HG03108 (cell line): ENCODE results near the gene RBM8A.
A peak's percentile ranks its signal among the peaks of the same experiment; 100 is the strongest.
"Not testable (repeated sequence)": the region's sequence is repeated elsewhere in the genome, so short reads cannot be mapped to it uniquely, and the experiment has no call there.

Source experiments
- ATAC-seq: cut with Tn5 transposase; IDR thresholded peaks from one replicate; pipeline ENCODE4 v1.9.1; 2021; ENCODE audit warnings: moderate library complexity; ENCODE audit not compliant: unreplicated experiment

Gene RBM8A

GRCh38 chr1:145956781-145957442 lies 29.6 kb upstream of the RBM8A start:
- no peak for ATAC-seq

- ATAC-seq: no peak
Observed at GRCh38 chr1:145956361-145956760, 29.1 kb upstream of the RBM8A start.

- no peak for ATAC-seq
Observed at GRCh38 chr1:145955436-145955835, 28.2 kb upstream of the RBM8A start.

- no peak for ATAC-seq
Observed at GRCh38 chr1:145953861-145954260, 26.6 kb upstream of the RBM8A start.

- no peak for ATAC-seq
Observed at GRCh38 chr1:145952903-145953302, 25.6 kb upstream of the RBM8A start.

DNA sequence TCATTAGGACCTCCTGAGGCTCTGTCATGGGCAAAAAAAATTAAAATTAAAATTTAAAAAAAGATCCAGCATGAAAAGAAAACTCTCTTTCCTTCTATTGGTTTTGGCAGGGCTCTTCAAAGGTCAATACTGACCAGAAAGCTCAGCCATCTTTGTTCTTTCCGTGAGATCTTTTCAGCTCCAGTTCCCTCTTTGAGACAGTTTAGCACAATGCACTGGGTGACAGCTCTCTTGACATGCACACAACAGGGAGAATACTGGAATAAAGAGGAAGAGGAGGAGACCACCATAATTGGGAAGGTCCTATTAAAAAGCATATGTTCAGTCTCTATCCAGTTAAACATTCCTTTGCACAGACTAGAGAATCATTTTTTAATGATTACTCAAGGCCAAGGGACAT lies 24.2 kb upstream of the RBM8A start:
- no peak for ATAC-seq

GRCh38 chr1:145949219-145949618 lies 21.9 kb upstream of the RBM8A start:
- ATAC-seq: no peak

DNA sequence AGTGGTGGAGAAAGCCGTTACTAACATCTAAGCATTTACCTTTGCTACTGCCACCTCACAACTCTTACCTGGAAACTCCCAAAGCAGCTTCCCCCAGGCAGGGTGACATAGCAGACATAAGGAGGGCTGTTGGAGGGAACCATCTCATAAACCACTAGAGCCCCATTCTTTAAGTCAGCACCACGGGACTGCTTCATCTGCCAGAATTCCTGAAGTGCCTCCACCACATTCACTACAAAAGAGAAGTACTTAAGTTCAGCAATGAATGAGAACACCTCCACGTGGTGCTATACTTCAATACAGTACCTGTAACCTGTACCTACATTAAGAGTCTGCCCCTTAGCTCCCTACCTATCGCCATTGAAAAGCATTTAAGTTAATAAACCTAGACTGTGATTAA lies 20.3 kb upstream of the RBM8A start:
- ATAC-seq: no peak

DNA sequence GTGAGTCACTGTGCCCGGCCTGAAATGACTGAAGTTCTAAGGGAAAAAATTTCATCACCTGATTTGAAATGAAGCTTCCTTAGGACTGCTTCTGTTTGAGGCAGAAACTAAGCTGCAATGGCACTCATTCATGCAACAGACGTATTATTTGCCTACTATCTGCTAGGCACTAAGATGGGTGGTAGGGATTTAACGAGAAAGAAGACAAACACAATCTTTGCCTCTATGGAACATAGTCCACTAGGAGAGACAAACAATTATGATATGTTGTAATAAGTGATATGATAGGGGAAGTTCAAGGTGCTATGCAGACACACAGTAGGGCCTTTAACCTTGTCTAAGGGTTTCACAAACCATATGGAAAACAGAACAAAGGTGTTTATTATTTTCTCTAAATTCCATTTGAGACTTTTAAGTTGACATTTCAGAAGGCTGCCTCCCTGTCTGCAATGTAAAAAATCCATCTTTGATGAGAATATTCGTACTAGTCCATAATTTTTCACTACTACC lies 19.2 kb upstream of the RBM8A start:
- no peak for ATAC-seq

DNA sequence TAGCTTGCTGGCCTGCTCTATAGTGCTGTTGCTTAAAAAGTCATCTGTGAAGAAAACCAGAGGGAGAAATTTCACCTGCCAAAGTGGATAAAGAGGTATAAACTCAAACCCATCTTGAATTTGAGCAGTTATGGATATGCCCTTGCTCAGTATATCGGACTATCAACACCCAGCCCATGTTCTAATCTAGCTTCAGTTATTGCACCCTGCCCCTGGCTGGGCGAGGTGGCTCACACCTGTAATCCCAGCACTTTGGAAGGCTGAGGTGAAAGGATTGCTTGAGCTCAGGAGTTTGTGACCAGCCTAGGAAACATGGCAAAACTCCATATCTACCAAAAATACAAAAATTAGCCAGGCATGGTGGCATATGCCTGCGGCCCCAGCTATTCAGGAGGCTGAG lies 17.2 kb upstream of the RBM8A start:
- ATAC-seq: no peak

DNA sequence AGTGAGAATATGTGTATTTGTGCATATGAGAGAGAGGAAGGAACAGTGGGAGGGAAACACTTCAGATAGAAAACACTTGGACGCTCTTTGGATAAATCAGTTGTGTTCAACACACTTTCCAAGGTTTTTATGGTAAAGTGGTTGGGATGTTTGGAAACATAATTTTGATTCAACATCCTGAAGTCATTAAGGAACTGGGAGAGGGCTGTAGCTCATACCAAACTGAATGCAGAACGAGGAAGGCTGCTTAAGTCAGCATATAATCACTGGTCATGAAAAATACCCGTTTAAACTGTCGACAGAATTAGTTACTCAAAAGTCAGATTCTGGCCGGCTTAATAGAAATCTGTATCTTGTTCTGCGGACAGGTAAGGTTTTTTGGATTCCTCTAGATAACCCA lies 15.6 kb upstream of the RBM8A start:
- no peak for ATAC-seq

DNA sequence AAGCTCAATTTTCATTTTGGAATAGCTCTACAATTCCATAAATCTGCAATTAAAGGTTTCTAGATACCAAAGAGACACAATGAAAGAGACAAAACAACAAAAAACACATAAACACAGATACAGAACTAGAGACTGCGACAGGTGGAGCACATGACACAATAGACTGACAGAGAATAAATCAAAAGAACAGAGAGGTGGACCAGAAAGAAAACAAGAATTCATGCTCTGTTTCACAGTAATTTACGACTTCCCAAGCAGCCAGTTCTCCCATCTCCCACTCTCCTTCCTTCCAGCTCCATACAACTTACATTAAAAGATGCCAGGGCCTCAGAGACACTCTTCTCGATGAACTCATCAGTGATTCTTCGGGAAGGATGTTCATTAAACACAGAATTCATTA lies 15.1 kb upstream of the RBM8A start:
- ATAC-seq: no peak

DNA sequence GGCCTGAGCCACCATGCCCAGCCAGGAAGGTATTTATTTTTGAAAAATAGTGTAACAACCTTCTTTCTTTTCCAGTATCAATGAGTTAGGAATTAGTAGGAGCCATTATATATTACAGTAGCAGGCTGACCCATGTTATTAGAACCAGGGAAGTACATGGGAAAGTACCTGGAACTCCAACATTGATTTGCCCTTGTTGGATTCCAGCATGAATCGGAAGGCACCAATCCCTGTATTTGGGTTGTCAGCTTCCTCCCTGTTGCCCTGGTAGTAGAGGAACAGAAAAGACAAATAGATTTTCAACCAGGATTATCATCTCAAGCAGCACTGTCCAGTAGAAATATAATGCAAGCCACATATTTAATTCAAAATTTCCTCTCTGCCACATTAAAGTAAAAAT lies 10.2 kb upstream of the RBM8A start:
- no peak for ATAC-seq

GRCh38 chr1:145936247-145936646 lies 9.0 kb upstream of the RBM8A start:
- no peak for ATAC-seq

DNA sequence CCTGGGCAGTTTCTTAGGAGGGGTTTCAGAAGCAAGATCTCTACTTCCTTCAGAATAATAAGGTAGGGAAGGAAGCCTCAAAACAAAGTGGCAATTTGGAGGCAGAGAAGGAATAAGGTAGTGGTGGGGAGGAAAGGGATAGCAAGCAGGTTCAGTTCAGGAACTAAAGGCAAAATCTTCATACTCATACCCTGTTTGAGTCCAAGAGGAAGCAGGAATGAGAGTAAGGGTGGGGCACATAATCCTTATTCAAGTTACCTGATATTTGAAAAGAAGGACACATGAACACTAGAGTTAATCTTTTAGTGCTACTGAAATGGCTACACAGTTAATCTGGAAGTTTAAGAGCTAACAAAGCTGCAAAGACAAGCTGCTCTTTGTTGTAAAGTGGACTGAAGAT lies 8.4 kb upstream of the RBM8A start:
- no peak for ATAC-seq

DNA sequence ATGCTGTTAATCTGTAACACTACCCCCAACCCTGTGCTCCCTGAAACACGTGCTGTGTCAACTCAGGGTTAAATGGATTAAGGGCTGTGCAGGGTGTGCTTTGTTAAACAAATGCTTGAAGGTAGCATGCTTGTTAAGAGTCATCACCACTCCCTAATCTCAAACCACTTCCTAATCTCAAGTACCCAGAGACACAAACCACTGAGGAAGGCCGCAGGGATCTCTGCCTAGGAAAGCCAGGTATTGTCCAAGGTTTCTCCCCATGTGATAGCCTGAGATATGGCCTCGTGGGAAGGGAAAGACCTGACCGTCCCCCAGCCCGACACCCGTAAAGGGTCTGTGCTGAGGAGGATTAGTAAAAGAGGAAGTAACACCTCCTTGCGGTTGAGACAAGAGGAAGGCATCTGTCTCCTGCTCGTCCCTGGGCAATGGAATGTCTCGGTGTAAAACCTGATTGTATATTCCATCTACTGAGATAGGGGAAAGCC lies 5.3 kb upstream of the RBM8A start:
- ATAC-seq: not testable (repeated sequence)

DNA sequence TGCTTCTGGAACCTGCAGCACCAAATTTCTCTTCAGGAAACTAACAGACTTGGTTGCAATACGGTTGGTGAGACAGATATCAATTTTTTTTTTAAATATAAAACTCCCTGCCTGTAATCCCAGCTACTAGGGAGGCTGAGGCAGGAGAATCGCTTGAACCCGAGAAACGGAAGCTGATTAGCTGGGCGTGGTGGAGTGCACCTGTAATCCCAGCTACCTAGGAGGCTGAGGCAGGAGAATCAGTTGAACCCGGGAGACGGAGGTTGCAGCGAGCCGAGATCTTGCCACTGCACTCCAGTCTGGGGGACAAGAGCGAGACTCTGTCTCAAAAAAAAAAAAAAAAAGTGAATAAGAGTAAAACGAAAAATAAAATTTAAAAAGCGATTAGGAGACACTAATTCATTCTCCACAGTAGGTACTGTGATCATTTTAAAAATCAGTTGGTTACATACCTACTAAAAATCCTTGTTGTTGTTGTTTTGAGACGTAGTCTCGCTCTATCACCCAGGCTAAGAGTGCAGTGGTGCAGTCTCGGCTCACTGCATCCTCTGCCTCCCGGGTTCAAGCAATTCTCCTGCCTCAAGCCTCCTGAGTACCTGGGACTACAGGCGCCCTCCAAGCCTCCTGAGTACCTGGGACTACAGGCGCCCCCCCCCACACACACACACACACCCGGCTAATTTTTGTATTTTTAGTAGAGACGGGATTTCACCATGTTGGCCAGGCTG lies 796 bp upstream of the RBM8A start:
- no peak for ATAC-seq

DNA sequence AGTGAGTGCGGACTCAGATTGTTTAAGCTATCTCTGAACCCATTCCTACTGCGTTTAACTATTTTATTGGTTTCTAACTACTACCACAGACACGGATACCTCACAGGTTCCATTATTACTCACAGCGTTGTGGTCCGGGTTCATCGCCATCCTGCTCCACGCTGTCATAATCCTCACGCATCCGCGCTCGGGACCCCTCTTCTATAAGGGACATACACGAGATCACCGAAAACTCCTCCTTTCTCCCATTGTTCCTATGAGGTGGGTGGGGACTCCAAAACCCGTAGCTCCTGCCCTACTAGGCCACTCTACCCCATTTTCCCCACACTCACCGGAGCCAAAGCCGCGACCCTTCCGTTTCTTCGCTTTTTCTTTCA lies 610 bp downstream of the RBM8A start:
- ATAC-seq: no peak

- no peak for ATAC-seq
Observed at GRCh38 chr1:145922266-145922665, 5.0 kb downstream of the RBM8A start.

DNA sequence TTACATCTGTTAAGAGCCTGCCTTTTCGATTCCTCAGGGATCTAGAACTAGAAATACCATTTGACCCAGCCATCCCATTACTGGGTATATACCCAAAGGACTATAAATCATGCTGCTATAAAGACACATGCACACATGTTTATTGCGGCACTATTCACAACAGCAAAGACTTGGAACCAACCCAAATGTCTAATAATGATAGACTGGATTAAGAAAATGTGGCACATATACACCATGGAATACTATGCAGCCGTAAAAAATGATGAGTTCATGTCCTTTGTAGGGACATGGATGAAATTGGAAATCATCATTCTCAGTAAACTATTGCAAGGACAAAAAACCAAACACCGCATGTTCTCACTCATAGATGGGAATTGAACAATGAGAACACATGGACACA lies 7.0 kb downstream of the RBM8A start:
- not testable (repeated sequence) for ATAC-seq

DNA sequence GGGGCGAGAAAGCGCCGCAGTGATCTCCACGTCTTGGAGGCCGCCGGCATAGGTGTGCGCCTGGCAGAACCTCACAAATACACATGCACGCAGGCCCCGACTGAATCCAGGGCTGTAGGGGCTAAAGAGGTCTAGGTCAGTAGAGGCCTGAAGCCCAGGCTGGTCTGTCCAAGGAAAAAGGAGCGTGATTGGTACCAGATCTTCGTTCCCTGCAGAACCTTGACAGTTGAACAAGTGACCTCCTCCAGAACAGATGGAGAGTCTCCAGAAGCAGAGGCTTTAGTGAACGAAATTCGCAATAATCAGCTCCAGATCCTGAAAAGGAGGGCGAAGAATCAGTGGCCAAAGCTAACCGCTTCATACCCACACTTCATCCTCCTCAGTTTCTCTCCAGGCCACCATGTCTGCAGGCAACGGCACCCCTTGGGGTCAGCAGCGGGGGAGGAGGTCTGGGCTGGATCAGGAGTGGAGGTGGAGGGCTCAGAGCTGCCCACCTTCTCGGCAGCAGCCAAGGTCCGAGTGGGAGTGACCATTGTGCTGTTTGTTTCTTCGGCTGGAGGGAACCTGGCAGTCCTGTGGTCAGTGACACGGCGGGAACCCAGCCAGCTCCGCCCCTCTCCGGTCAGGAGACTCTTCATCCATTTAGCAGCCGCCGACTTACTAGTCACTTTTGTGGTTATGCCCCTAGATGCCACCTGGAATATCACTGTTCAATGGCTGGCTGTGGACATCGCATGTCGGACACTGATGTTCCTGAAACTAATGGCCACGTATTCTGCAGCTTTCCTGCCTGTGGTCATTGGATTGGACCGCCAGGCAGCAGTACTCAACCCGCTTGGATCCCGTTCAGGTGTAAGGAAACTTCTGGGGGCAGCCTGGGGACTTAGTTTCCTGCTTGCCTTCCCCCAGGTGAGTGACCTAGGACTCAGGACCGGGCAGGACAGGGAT lies 8.0 kb downstream of the RBM8A start:
- ATAC-seq: peak; percentile 79
